ENCODE measurements around the gene TCAF1. TPM values are rescaled to one million over a fixed set of nuclear protein-coding genes. Genes with fewer than 3 reads are reported as not detected.
"Not testable (repeated sequence)": the region's sequence is repeated elsewhere in the genome, so short reads cannot be mapped to it uniquely, and the experiment has no call there.

The TCAF1 gene
- total RNA-seq, 2 experiments from 2014 or later = 13.7 to 13.8 TPM

- Mint-ChIP-seq H3K4me3 (no peak overlapping the region), H3K36me3 (ENCODE audit: low read depth) (no peaks in the 10 kb centered on the region), H3K4me1 (ENCODE audit: low read depth) (peaks cover 9% of the 10 kb centered on the region), H3K27ac (no peak overlapping the region), H3K27me3 (ENCODE audit: low read depth) (peaks cover 11% of the 10 kb centered on the region), H3K9me3 (no peaks in the 10 kb centered on the region)
- DNase-seq = no peak
- intact Hi-C loops (cut with micrococcal nuclease) = no loop called here
- CTCF ChIA-PET = interaction anchor here (1.0 kb wide), 1 partner anchor 23 kb away, joined by 3 read pairs; the partner anchor contains the start of gene TCAF1
These were observed 23.1 kb downstream of the TCAF1 start for GRCh38 chr7:143878884-143879283.

GRCh38 chr7:143877098-143877497 lies 24.9 kb downstream of the TCAF1 start:
- H3K36me3 Mint-ChIP-seq (ENCODE audit: low read depth) = no peaks in the 10 kb centered on the region
- DNase-seq = no peak
- intact Hi-C loops (cut with micrococcal nuclease) = no loop called here
- no peak overlapping the region for H3K27ac Mint-ChIP-seq
- H3K4me3 Mint-ChIP-seq = no peak overlapping the region
- H3K4me1 Mint-ChIP-seq (ENCODE audit: low read depth) = peaks cover under 1% of the 10 kb centered on the region
- peaks cover under 1% of the 10 kb centered on the region for H3K27me3 Mint-ChIP-seq (ENCODE audit: low read depth)
- no peaks in the 10 kb centered on the region for H3K9me3 Mint-ChIP-seq
- CTCF ChIA-PET = no interaction called here

- CTCF ChIA-PET = interaction anchor here (0.5 kb wide), 1 partner anchor 625 kb away, joined by 4 read pairs; no protein-coding TSS in a partner anchor
- intact Hi-C loops (cut with micrococcal nuclease) = no loop called here
- H3K4me3 Mint-ChIP-seq = no peak overlapping the region
- no peaks in the 10 kb centered on the region for H3K4me1 Mint-ChIP-seq (ENCODE audit: low read depth)
- no peaks in the 10 kb centered on the region for H3K36me3 Mint-ChIP-seq (ENCODE audit: low read depth)
- no peak for DNase-seq
- H3K27me3 Mint-ChIP-seq (ENCODE audit: low read depth) = no peaks in the 10 kb centered on the region
- H3K27ac Mint-ChIP-seq = no peak overlapping the region
- H3K9me3 Mint-ChIP-seq = no peaks in the 10 kb centered on the region
These were observed 25.8 kb downstream of the TCAF1 start for GRCh38 chr7:143876218-143876617.

- H3K27me3 Mint-ChIP-seq (ENCODE audit: low read depth); H3K27ac Mint-ChIP-seq; H3K4me3 Mint-ChIP-seq; H3K9me3 Mint-ChIP-seq; CTCF ChIA-PET; DNase-seq; H3K36me3 Mint-ChIP-seq (ENCODE audit: low read depth); intact Hi-C loops (cut with micrococcal nuclease); H3K4me1 Mint-ChIP-seq (ENCODE audit: low read depth): not testable (repeated sequence)
These were observed 28.7 kb downstream of the TCAF1 start for GRCh38 chr7:143873242-143873641.

GRCh38 chr7:143871534-143871933 lies 30.4 kb downstream of the TCAF1 start:
- H3K4me1 Mint-ChIP-seq (ENCODE audit: low read depth); H3K27me3 Mint-ChIP-seq (ENCODE audit: low read depth); H3K9me3 Mint-ChIP-seq; H3K36me3 Mint-ChIP-seq (ENCODE audit: low read depth); H3K4me3 Mint-ChIP-seq; intact Hi-C loops (cut with micrococcal nuclease); CTCF ChIA-PET; DNase-seq; H3K27ac Mint-ChIP-seq: not testable (repeated sequence)

- H3K27me3 Mint-ChIP-seq (ENCODE audit: low read depth); H3K36me3 Mint-ChIP-seq (ENCODE audit: low read depth); H3K27ac Mint-ChIP-seq; CTCF ChIA-PET; H3K4me3 Mint-ChIP-seq; intact Hi-C loops (cut with micrococcal nuclease); H3K9me3 Mint-ChIP-seq; H3K4me1 Mint-ChIP-seq (ENCODE audit: low read depth); DNase-seq: not testable (repeated sequence)
These were observed 44.0 kb downstream of the TCAF1 start for GRCh38 chr7:143857994-143858393.

- H3K4me3 Mint-ChIP-seq; H3K36me3 Mint-ChIP-seq (ENCODE audit: low read depth); H3K27ac Mint-ChIP-seq; H3K9me3 Mint-ChIP-seq; DNase-seq; H3K4me1 Mint-ChIP-seq (ENCODE audit: low read depth); H3K27me3 Mint-ChIP-seq (ENCODE audit: low read depth); CTCF ChIA-PET; intact Hi-C loops (cut with micrococcal nuclease): not testable (repeated sequence)
These were observed 46.5 kb downstream of the TCAF1 start for GRCh38 chr7:143855443-143855842.

GRCh38 chr7:143850682-143851081 lies 51.3 kb downstream of the TCAF1 start:
- DNase-seq = no peak
- Mint-ChIP-seq H3K36me3 (ENCODE audit: low read depth) (no peaks in the 10 kb centered on the region), H3K4me1 (ENCODE audit: low read depth) (no peaks in the 10 kb centered on the region), H3K27ac (no peak overlapping the region), H3K27me3 (ENCODE audit: low read depth) (no peaks in the 10 kb centered on the region), H3K9me3 (no peaks in the 10 kb centered on the region), H3K4me3 (no peak overlapping the region)
- intact Hi-C loops (cut with micrococcal nuclease) = no loop called here
- CTCF ChIA-PET = no interaction called here

GRCh38 chr7:143849785-143850479 lies 52.0 kb downstream of the TCAF1 start:
- peaks cover 5% of the 10 kb centered on the region for H3K36me3 Mint-ChIP-seq (ENCODE audit: low read depth)
- H3K4me3 Mint-ChIP-seq = no peak overlapping the region
- intact Hi-C loops (cut with micrococcal nuclease) = no loop called here
- no peak for DNase-seq
- H3K27ac Mint-ChIP-seq = no peak overlapping the region
- H3K9me3 Mint-ChIP-seq = peaks cover 4% of the 10 kb centered on the region
- no peaks in the 10 kb centered on the region for H3K27me3 Mint-ChIP-seq (ENCODE audit: low read depth)
- CTCF ChIA-PET = no interaction called here
- no peaks in the 10 kb centered on the region for H3K4me1 Mint-ChIP-seq (ENCODE audit: low read depth)

- H3K27me3 Mint-ChIP-seq (ENCODE audit: low read depth) = no peaks in the 10 kb centered on the region
- CTCF ChIA-PET = interaction anchor here (1.1 kb wide), 1 partner anchor 52 kb away, joined by 3 read pairs; no protein-coding TSS in a partner anchor
- no peak overlapping the region for H3K4me3 Mint-ChIP-seq
- peaks cover 6% of the 10 kb centered on the region for H3K36me3 Mint-ChIP-seq (ENCODE audit: low read depth)
- no peaks in the 10 kb centered on the region for H3K4me1 Mint-ChIP-seq (ENCODE audit: low read depth)
- no peak for DNase-seq
- H3K9me3 Mint-ChIP-seq = peaks cover 4% of the 10 kb centered on the region
- intact Hi-C loops (cut with micrococcal nuclease) = no loop called here
- H3K27ac Mint-ChIP-seq = no peak overlapping the region
These were observed 53.8 kb downstream of the TCAF1 start for GRCh38 chr7:143848192-143848591.

GRCh38 chr7:143846692-143847091 lies 55.3 kb downstream of the TCAF1 start:
- peaks cover 6% of the 10 kb centered on the region for H3K36me3 Mint-ChIP-seq (ENCODE audit: low read depth)
- DNase-seq = no peak
- no peak overlapping the region for H3K4me3 Mint-ChIP-seq
- CTCF ChIA-PET = no interaction called here
- peaks cover 4% of the 10 kb centered on the region for H3K9me3 Mint-ChIP-seq
- intact Hi-C loops (cut with micrococcal nuclease) = no loop called here
- H3K4me1 Mint-ChIP-seq (ENCODE audit: low read depth) = no peaks in the 10 kb centered on the region
- no peaks in the 10 kb centered on the region for H3K27me3 Mint-ChIP-seq (ENCODE audit: low read depth)
- H3K27ac Mint-ChIP-seq = no peak overlapping the region

- H3K36me3 Mint-ChIP-seq (ENCODE audit: low read depth); H3K27me3 Mint-ChIP-seq (ENCODE audit: low read depth); DNase-seq; H3K4me3 Mint-ChIP-seq; H3K27ac Mint-ChIP-seq; CTCF ChIA-PET; H3K9me3 Mint-ChIP-seq; H3K4me1 Mint-ChIP-seq (ENCODE audit: low read depth); intact Hi-C loops (cut with micrococcal nuclease): not testable (repeated sequence)
These were observed 60.3 kb downstream of the TCAF1 start for GRCh38 chr7:143841696-143842095.

- H3K27me3 Mint-ChIP-seq (ENCODE audit: low read depth); H3K9me3 Mint-ChIP-seq; DNase-seq; H3K4me3 Mint-ChIP-seq; H3K27ac Mint-ChIP-seq; intact Hi-C loops (cut with micrococcal nuclease); H3K36me3 Mint-ChIP-seq (ENCODE audit: low read depth); CTCF ChIA-PET; H3K4me1 Mint-ChIP-seq (ENCODE audit: low read depth): not testable (repeated sequence)
These were observed 61.9 kb downstream of the TCAF1 start for GRCh38 chr7:143840062-143840461.
